Psoas muscle (tissue), 8 donors: ENCODE measurements around the gene ADAMTSL1. TPM values are rescaled to one million over a fixed set of nuclear protein-coding genes. Genes with fewer than 3 reads are reported as not detected.

Experiments
- ATAC-seq, 4 donors: fragments of 200-7000 bp; cut with Tn5 transposase; one replicate each; pipeline ENCODE4 v1.9.1; 2020; ENCODE audit warnings: moderate library complexity in 3 of 4, mild to moderate bottlenecking in 2 of 4
- DNase-seq, 2 donors: peaks; one replicate each; pipeline ENCODE4 v3.0.0-alpha.2; 2020
- H3K27ac ChIP-seq: fragments of 200-600 bp; one replicate; pipeline ENCODE4 v1.8.0; 2022
- H3K27me3 ChIP-seq, 3 donors: fragments of 200-600 bp in 1 of 3; one replicate each; pipeline versions ENCODE4 v1.6.1 to v1.8.0; 2013 to 2022; ENCODE audit warnings: low read length in 2 of 3, mild to moderate bottlenecking in 2 of 3, moderate library complexity in 1 of 3; ENCODE audit not compliant: insufficient read depth in 3 of 3
- H3K36me3 ChIP-seq, 2 donors: fragments of 200-600 bp in 1 of 2; one replicate each; pipeline versions ENCODE4 v1.6.1 to v1.8.0; 2013 to 2022; ENCODE audit warnings: low read depth in 1 of 2, mild to moderate bottlenecking in 1 of 2, moderate library complexity in 1 of 2; ENCODE audit not compliant: insufficient read depth in 1 of 2
- H3K4me1 ChIP-seq: fragments of 200-600 bp; one replicate; pipeline ENCODE4 v1.8.0; 2022
- H3K4me3 ChIP-seq: fragments of 200-600 bp; one replicate; pipeline ENCODE4 v1.8.0; 2022; ENCODE audit warnings: mild to moderate bottlenecking
- H3K9me3 ChIP-seq: fragments of 200-600 bp; one replicate; pipeline ENCODE4 v1.8.0; 2022
- WGBS, 3 donors: extraction: QIAGEN DNeasy Blood & Tissue Kit; methylation state at CpG; one replicate each; pipeline versions ENCODE4 v1.1.6 to v1.1.7; 2013; 5-methylcytosine and 5-hydroxymethylcytosine counted together
- intact Hi-C, 2 donors: fragments of 100-400 bp; cut with DNase I; formaldehyde crosslinking; loops; one replicate each; pipeline versions ENCODE4 v1.11.0 to v1.14.2; 2022
- polyA plus RNA-seq, 3 donors: library from polyadenylated mRNA; stranded (reverse); fragments of 200-250 nt; gene quantifications; one replicate each; pipeline ENCODE4 v1.2.3, GENCODE V29; 2013
- total RNA-seq, 4 donors: library from RNA; stranded (reverse); fragmentation: NEBNext Ultra II Directional in 2 of 4; extraction: Animal tissue kit (Norgen Biotek cat#: 25700) in 2 of 4; gene quantifications; one replicate each; pipeline versions ENCODE4 v1.2.1 to v1.2.4, GENCODE V29; 2021 to 2023
- TF ChIP-seq, protein P1 (sequence below): fragments of 200-600 bp; IDR thresholded peaks from one replicate; pipeline ENCODE4 v1.8.0; 2022; ENCODE audit warnings: antibody characterized with exemption
- donor health status: healthy with polysubstance abuse.
- donor health status: DM: no; HTN: no; CAD: no; lungs with moderate emphysema.
- donor health status: Bipolar disorder and iron deficiency.
- donor health status: healthy.
- donor health status: DM: yes; HTN: yes; CAD: no.
- donor health status: DM: no; HTN: no; CAD: no.
- donor health status: DM: no; HTN: no; CAD: no.
- donor health status: DM: yes; HTN: yes; CAD: no.

The ADAMTSL1 gene
- total and polyA plus RNA-seq, 7 donors: 0.08 to 0.57 (median 0.28) TPM

DNA sequence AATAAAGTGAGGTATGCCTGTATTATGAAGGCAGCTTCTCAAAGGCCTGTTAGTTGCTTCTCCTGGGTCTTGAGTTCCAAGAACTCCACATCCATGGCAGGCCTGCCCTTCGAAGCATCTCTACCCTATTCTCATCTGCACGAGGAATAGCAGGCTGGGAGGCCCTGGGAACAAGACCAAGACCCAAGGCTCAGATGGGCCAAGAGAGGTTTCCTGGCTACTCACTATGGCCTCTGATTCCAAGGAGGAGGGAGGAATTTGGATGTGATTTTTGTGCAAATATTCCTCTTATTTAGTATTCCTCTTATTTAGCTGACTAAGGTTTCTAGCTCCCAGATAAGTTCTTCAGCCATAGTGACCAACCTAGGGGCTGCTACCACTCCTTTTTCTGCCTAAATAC lies 407.8 kb downstream of the ADAMTSL1 start:
- H3K27me3 ChIP-seq: no peaks in the 10 kb centered on the region
- no peaks in the 10 kb centered on the region for H3K4me1 ChIP-seq
- TF ChIP-seq, protein P1, sequence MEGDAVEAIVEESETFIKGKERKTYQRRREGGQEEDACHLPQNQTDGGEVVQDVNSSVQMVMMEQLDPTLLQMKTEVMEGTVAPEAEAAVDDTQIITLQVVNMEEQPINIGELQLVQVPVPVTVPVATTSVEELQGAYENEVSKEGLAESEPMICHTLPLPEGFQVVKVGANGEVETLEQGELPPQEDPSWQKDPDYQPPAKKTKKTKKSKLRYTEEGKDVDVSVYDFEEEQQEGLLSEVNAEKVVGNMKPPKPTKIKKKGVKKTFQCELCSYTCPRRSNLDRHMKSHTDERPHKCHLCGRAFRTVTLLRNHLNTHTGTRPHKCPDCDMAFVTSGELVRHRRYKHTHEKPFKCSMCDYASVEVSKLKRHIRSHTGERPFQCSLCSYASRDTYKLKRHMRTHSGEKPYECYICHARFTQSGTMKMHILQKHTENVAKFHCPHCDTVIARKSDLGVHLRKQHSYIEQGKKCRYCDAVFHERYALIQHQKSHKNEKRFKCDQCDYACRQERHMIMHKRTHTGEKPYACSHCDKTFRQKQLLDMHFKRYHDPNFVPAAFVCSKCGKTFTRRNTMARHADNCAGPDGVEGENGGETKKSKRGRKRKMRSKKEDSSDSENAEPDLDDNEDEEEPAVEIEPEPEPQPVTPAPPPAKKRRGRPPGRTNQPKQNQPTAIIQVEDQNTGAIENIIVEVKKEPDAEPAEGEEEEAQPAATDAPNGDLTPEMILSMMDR: no peak
- H3K4me3 ChIP-seq: no peak overlapping the region
- H3K27ac ChIP-seq: no peak overlapping the region
- WGBS, 3 donors: 35 to 71% (median 64%) methylated on average over 2 of the region's 2 CpGs
- no peak for ATAC-seq
- no peak for DNase-seq
- intact Hi-C loops: no loop called here
- no peaks in the 10 kb centered on the region for H3K36me3 ChIP-seq
- H3K9me3 ChIP-seq: no peaks in the 10 kb centered on the region

DNA sequence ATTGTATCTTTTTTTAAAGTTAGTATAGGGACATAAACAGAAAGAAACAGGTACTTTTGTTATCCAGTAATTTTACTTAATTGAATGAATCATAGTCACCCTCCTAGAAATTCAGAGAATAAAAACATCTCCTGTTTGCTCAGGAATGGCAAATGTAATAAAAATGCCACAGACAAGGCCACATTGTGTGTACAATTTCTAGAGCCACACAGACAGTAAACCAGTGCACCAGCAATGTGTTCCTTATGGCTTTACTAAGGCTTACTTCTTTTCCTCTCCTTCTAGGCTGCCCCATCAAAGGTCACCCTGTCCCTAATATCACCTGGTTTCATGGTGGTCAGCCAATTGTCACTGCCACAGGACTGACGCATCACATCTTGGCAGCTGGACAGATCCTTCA lies 413.6 kb downstream of the ADAMTSL1 start:
- 86 to 88% (median 87%) methylated on average over 1 of the region's 1 CpG for WGBS, 3 donors

DNA sequence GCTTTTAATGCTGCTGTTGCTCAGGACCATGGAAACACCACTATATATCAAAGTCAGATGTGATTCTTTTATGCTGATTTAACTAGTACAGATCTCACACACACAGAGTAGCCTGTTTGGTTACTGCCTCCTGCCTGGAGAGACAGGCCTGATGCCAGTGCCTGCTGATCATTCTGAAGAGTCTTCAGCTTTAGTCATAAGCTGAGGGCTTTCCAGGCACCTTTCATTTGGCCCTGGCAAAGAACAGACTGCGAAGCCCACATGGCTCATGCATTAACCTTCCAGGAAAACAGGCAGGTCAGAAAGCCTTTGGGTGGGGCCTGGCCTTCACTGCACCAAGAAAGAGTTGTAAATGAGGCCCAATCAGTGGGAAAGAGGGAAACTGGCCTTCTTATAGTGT lies 414.3 kb downstream of the ADAMTSL1 start:
- no peaks in the 10 kb centered on the region for H3K9me3 ChIP-seq
- intact Hi-C loops: no loop called here
- no peaks in the 10 kb centered on the region for H3K27me3 ChIP-seq
- H3K36me3 ChIP-seq: no peaks in the 10 kb centered on the region
- no peak overlapping the region for H3K27ac ChIP-seq
- no peak for DNase-seq
- H3K4me1 ChIP-seq: no peaks in the 10 kb centered on the region
- ATAC-seq: peak in 1 of 4 donors; percentile 57
- 55 to 86% (median 59%) methylated on average over 1 of the region's 1 CpG for WGBS, 3 donors
- TF ChIP-seq, protein P1: no peak
- H3K4me3 ChIP-seq: no peak overlapping the region

More for the DNA sequence above, 413.6 kb downstream of the ADAMTSL1 start:
- no peak for DNase-seq
- H3K4me3 ChIP-seq: no peak overlapping the region
- TF ChIP-seq, protein P1: no peak
- no peak for ATAC-seq
- no peak overlapping the region for H3K27ac ChIP-seq
- H3K4me1 ChIP-seq: no peaks in the 10 kb centered on the region
- no peaks in the 10 kb centered on the region for H3K36me3 ChIP-seq
- H3K27me3 ChIP-seq: no peaks in the 10 kb centered on the region
- intact Hi-C loops: no loop called here
- H3K9me3 ChIP-seq: no peaks in the 10 kb centered on the region

DNA sequence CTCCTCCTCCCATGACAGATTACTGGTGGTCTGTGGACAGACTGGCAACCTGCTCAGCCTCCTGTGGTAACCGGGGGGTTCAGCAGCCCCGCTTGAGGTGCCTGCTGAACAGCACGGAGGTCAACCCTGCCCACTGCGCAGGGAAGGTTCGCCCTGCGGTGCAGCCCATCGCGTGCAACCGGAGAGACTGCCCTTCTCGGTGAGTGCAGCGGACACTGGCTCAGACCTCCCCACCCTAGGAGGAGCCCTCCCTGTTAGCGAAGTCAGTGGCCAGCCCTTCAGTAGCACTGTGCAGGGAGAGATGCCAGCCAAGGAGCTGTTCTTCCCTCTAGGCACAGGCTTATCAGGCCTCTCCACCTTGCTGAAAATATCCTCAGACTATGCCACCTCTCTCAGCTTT lies 415.6 kb downstream of the ADAMTSL1 start:
- H3K27me3 ChIP-seq: no peaks in the 10 kb centered on the region
- TF ChIP-seq, protein P1: no peak
- WGBS, 3 donors: 92 to 95% (median 94%) methylated on average over 12 of the region's 12 CpGs
- no peak for ATAC-seq
- no peaks in the 10 kb centered on the region for H3K4me1 ChIP-seq
- intact Hi-C loops: no loop called here
- no peaks in the 10 kb centered on the region for H3K9me3 ChIP-seq
- H3K27ac ChIP-seq: no peak overlapping the region
- no peaks in the 10 kb centered on the region for H3K36me3 ChIP-seq
- H3K4me3 ChIP-seq: no peak overlapping the region
- DNase-seq: no peak

DNA sequence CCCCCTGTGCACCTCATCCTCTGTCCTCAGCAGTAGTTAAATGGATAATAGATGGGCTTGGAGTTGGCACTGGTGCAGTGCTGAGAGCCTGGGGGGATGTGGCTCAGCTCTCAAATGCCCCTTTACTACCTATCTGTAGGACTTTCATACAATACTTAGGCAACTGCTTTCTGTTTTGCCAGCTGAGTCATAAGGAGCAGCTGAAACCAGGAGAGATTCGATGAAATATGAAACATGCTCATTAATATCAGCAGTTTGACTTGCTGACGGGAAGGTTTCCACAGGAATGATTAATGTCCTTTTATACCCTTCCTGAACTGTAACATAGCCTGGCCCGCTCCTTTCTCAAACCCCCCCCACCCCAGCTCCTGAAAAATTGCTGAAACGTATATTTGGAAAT lies 416.4 kb downstream of the ADAMTSL1 start:
- Histone ChIP-seq H3K36me3 (no peaks in the 10 kb centered on the region), H3K9me3 (no peaks in the 10 kb centered on the region), H3K27me3 (no peaks in the 10 kb centered on the region), H3K27ac (no peak overlapping the region), H3K4me1 (no peaks in the 10 kb centered on the region), H3K4me3 (no peak overlapping the region)
- intact Hi-C loops: no loop called here
- DNase-seq: no peak
- 37 to 52% (median 41%) methylated on average over 4 of the region's 4 CpGs for WGBS, 3 donors
- ATAC-seq: peak in 2 of 4 donors; percentile 33 to 64
- TF ChIP-seq, protein P1: no peak
